SK-N-SH (cell line): ENCODE results near the gene IRAG1. TPM values are rescaled to one million over a fixed set of nuclear protein-coding genes. Genes with fewer than 3 reads are reported as not detected.

Experiments
- CTCF ChIA-PET: fragments of 300-600, 350-600 bp; formaldehyde crosslinking; extraction: SDS; loops from one replicate; lab custom pipeline; 2021; lab: Yijun Ruan, JAX
- POLR2A ChIA-PET: fragments of 350-600 bp; sonication (Branson Sonifier 250); formaldehyde crosslinking; extraction: SDS; loops from one replicate; lab custom pipeline; 2020; ENCODE audit warnings: antibody characterized with exemption, inconsistent platforms; lab: Yijun Ruan, JAX
- DNase-seq: peaks from one replicate; pipeline ENCODE4 v3.0.0; 2012
- H2AFZ ChIP-seq: fragments of 200-600 bp; sonication (generic); 2 replicates; pipeline ENCODE4 v1.8.1; 2016; ENCODE audit warnings: antibody characterized with exemption, mild to moderate bottlenecking, low read depth
- H3F3A ChIP-seq: fragments of 200-600 bp; sonication (generic); replicated peaks from 2 replicates; pipeline ENCODE3; 2016; ENCODE audit warnings: antibody characterized with exemption, mild to moderate bottlenecking; ENCODE audit not compliant: insufficient read depth
- H3K27ac ChIP-seq, 2 experiments: fragments of 200-500 bp in 1 of 2; fragments of 200-600 bp in 1 of 2; sonication (Bioruptor generic) in 1 of 2; sonication (generic), shearing (Covaris generic) in 1 of 2; 2 replicates each; pipeline versions ENCODE4 v1.5.1 to v1.6.1; 2014 to 2016; ENCODE audit warnings: low read depth in 2 of 2, inconsistent platforms in 1 of 2, low read length in 1 of 2, mild to moderate bottlenecking in 1 of 2, mixed read lengths in 1 of 2
- H3K27me3 ChIP-seq: fragments of 200-600 bp; sonication (generic), shearing (Covaris generic); 2 replicates; pipeline ENCODE4 v1.6.1; 2016; ENCODE audit warnings: mixed run types; ENCODE audit not compliant: insufficient read depth
- H3K36me3 ChIP-seq, 2 experiments: fragments of 200-500 bp in 1 of 2; fragments of 200-600 bp in 1 of 2; sonication (Bioruptor generic) in 1 of 2; sonication (generic) in 1 of 2; replicated peaks in 1 of 2; 2 replicates each; pipeline versions ENCODE3 to v1.5.1; 2014 to 2016; ENCODE audit warnings: low read length in 1 of 2, mild to moderate bottlenecking in 1 of 2; ENCODE audit not compliant: insufficient read depth in 2 of 2, control insufficient read depth in 1 of 2
- H3K4me1 ChIP-seq, 2 experiments: fragments of 200-500 bp in 1 of 2; fragments of 200-600 bp in 1 of 2; sonication (Bioruptor generic) in 1 of 2; sonication (generic), shearing (Covaris generic) in 1 of 2; 2 replicates each; pipeline versions ENCODE4 v1.5.1 to v1.6.1; 2014 to 2016; ENCODE audit warnings: low read depth in 1 of 2, low read length in 1 of 2, mixed run types in 1 of 2; ENCODE audit not compliant: insufficient read depth in 2 of 2, control insufficient read depth in 1 of 2
- H3K4me2 ChIP-seq: fragments of 200-600 bp; sonication (generic), shearing (Covaris generic); 2 replicates; pipeline ENCODE4 v1.6.1; 2017; ENCODE audit warnings: mixed run types
- H3K4me3 ChIP-seq, 2 experiments: fragments of 200-500 bp in 1 of 2; fragments of 200-600 bp in 1 of 2; sonication (Bioruptor generic) in 1 of 2; sonication (generic), shearing (Covaris generic) in 1 of 2; 2 replicates each; pipeline versions ENCODE4 v1.5.1 to v1.8.1; 2014 to 2016; ENCODE audit warnings: low read depth in 2 of 2, inconsistent platforms in 1 of 2, low read length in 1 of 2, mild to moderate bottlenecking in 1 of 2, mixed read lengths in 1 of 2, moderate library complexity in 1 of 2
- H3K79me2 ChIP-seq: fragments of 200-600 bp; sonication (generic); 2 replicates; pipeline ENCODE4 v1.8.1; 2017; ENCODE audit warnings: mild to moderate bottlenecking; ENCODE audit not compliant: insufficient read depth
- H3K9ac ChIP-seq: fragments of 200-600 bp; sonication (generic); 2 replicates; pipeline ENCODE4 v1.6.1; 2017; ENCODE audit warnings: mixed run types
- H3K9me2 ChIP-seq: fragments of 200-600 bp; sonication (generic); 2 replicates; pipeline ENCODE4 v1.6.1; 2017; ENCODE audit warnings: mixed run types
- H3K9me3 ChIP-seq: fragments of 200-600 bp; sonication (generic); 2 replicates; pipeline ENCODE4 v1.6.1; 2017; ENCODE audit warnings: mixed run types, mild to moderate bottlenecking, moderate library complexity
- H4K20me1 ChIP-seq: fragments of 200-600 bp; sonication (generic); 2 replicates; pipeline ENCODE4 v1.6.1; 2017; ENCODE audit warnings: mild to moderate bottlenecking, mixed run types; ENCODE audit not compliant: insufficient read depth
- EP300 ChIP-seq, 2 experiments: IDR thresholded peaks; 2 replicates each; pipeline versions ENCODE4 v1.4.0 to v1.6.1; 2012; ENCODE audit warnings: borderline replicate concordance in 1 of 2, low read depth in 1 of 2, low read length in 1 of 2
- FOSL2 ChIP-seq: IDR thresholded peaks from 2 replicates; pipeline ENCODE4 v1.4.0; 2012; ENCODE audit warnings: low read depth, mild to moderate bottlenecking, moderate library complexity, borderline replicate concordance
- FOXM1 ChIP-seq: IDR thresholded peaks from 2 replicates; pipeline ENCODE4 v1.4.0; 2012; ENCODE audit warnings: low read depth, mild to moderate bottlenecking
- JUND ChIP-seq: IDR thresholded peaks from 2 replicates; pipeline ENCODE4 v1.4.0; 2012
- MEF2A ChIP-seq: IDR thresholded peaks from 2 replicates; pipeline ENCODE4 v1.4.0; 2012; ENCODE audit warnings: low read depth, borderline replicate concordance
- POLR2AphosphoS5 ChIP-seq: IDR thresholded peaks from 2 replicates; pipeline ENCODE4 v1.6.1; 2012; ENCODE audit warnings: low read depth, low read length
- RAD21 ChIP-seq: IDR thresholded peaks from 2 replicates; pipeline ENCODE4 v1.6.1; 2012; ENCODE audit warnings: mild to moderate bottlenecking, low read length
- RXRA ChIP-seq: IDR thresholded peaks from 2 replicates; pipeline ENCODE4 v1.4.0; 2012; ENCODE audit warnings: low read depth, mild to moderate bottlenecking, borderline replicate concordance
- SIN3A ChIP-seq: IDR thresholded peaks from 2 replicates; pipeline ENCODE4 v1.6.1; 2012; ENCODE audit warnings: low read depth, mild to moderate bottlenecking, low read length, moderate library complexity, borderline replicate concordance
- TCF12 ChIP-seq: IDR thresholded peaks from 2 replicates; pipeline ENCODE4 v1.4.0; 2012
- WGBS: methylation state at CpG from one replicate; pipeline ENCODE4 v1.1.6; 2017; ENCODE audit warnings: low lambda C conversion rate; 5-methylcytosine and 5-hydroxymethylcytosine counted together
- polyA plus RNA-seq, 3 experiments: library from polyadenylated mRNA; depleted of rRNA; stranded (reverse); fragments of >200 nt; gene quantifications; 2 replicates each; pipeline ENCODE4 v1.2.3, GENCODE V29; 2012
- TF ChIP-seq, protein P1 (sequence below): IDR thresholded peaks from 2 replicates; pipeline ENCODE4 v1.4.0; 2012; ENCODE audit warnings: low read depth
- TF ChIP-seq, protein P2 (sequence below): fragments of 150-350 bp; IDR thresholded peaks from 2 replicates; pipeline ENCODE4 v1.6.1; 2016; ENCODE audit warnings: mild to moderate bottlenecking, low read depth, low read length
- TF ChIP-seq, protein P3 (sequence below): IDR thresholded peaks from 2 replicates; pipeline ENCODE4; 2012
- TF ChIP-seq, protein P4 (sequence below): IDR thresholded peaks from 2 replicates; pipeline ENCODE4 v1.6.1; 2012; ENCODE audit warnings: mild to moderate bottlenecking, low read depth, low read length, moderate library complexity

IRAG1 gene
- polyA plus RNA-seq, 1 of the 3 experiments (the other 2 are of a cell fraction), result 0.05 TPM

DNA sequence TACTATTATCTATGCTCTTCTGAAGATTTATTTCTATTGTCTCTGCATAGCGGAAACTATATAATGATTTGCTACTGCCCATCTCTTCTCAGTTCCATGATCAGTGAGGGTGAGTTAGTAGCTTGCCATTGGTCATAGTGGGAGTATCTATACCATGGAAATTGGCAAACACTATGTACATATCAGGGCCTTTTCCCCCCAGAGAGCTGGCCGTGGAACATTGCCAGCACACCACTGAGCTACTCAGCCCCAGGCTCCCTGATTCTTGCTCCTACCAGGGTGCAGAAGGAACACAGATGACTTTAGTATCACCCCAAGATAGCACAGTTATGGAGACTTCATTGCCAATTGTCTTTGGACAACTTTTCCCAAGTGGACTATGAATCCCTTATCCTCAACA lies 33.2 kb downstream of the IRAG1 start (continued):
- TF ChIP-seq, protein P1, sequence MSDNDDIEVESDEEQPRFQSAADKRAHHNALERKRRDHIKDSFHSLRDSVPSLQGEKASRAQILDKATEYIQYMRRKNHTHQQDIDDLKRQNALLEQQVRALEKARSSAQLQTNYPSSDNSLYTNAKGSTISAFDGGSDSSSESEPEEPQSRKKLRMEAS, result no peak
- TF ChIP-seq, protein P2, sequence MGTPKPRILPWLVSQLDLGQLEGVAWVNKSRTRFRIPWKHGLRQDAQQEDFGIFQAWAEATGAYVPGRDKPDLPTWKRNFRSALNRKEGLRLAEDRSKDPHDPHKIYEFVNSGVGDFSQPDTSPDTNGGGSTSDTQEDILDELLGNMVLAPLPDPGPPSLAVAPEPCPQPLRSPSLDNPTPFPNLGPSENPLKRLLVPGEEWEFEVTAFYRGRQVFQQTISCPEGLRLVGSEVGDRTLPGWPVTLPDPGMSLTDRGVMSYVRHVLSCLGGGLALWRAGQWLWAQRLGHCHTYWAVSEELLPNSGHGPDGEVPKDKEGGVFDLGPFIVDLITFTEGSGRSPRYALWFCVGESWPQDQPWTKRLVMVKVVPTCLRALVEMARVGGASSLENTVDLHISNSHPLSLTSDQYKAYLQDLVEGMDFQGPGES, result no peak

DNA sequence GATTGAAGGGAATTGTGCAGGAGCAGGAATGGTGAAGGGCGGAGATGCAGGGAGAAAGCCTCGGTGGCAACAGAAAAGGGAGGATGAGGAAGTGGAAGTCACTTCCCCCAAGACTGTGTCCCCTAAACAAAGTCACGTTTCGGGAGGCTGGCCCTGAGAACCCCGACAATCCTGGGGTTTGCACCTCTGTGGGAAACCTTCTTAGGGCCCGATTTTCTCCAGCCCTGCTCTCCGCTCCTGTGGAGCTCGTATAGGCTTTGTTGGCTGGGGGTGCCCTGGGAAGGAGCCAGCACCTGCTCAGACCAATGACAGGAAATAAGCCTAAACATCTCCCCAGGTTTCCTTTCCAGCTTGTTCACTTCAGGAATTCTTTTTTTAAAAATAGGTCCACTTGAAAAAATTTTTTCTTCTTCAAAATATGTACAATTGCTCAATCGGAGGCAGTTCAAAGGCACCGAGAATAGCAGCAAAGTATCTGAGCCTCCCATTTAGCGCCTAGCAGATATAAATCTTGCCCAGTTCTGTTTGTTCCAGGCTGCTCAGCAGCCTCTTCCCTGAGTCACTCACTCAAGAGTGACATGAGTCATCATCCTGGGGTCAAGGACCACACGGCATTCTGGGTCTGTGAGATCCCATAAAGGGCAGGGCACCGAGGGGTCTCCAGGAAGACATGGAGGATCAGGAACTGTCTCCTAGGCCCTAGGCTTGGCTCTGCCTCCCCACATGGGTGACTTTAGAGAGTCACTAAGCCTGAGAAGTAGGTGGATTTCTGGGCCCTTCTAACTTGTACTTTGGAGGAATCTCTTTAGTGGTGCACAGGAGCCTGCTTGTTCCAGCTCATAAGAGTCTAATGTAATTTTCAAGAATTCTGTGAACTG lies 34.0 kb downstream of the IRAG1 start:
- Histone ChIP-seq H3K4me1 (peaks cover 2 to 26% of the 10 kb centered on the region in 2 experiments; a peak in 3 of 4 replicates), H4K20me1 (no peaks in the 10 kb centered on the region), H3K4me2 (peak overlapping the region; percentile 29; the same call in 1 of the 2 replicates), H3K9me2 (no peaks in the 10 kb centered on the region), H2AFZ (peak overlapping the region; percentile 77), H3K9me3 (no peaks in the 10 kb centered on the region), H3F3A (peaks cover 12% of the 10 kb centered on the region), H3K4me3 (no peak overlapping the region), H3K36me3 (no peaks in the 10 kb centered on the region), H3K79me2 (no peaks in the 10 kb centered on the region), H3K27me3 (no peaks in the 10 kb centered on the region), H3K27ac (peak overlapping the region in 1 of 2 experiments; percentile 70; a peak in 2 of 4 replicates), H3K9ac (peak overlapping the region; percentile 11; the same call in 1 of the 2 replicates)
- ChIA-PET POLR2A (no interaction called here), CTCF (interaction anchor here (0.7 kb wide), 1 partner anchor 354 kb away, joined by 3 read pairs; the partner anchor contains the start of gene ADM)
- TF ChIP-seq RAD21 (no peak), TCF12 (peak; percentile 49; the same call in 1 of the 2 replicates), FOSL2 (peak; percentile 87), EP300 (IDR thresholded peaks at IDR 0.05; ENCODE audit: borderline replicate concordance in 1 of 2, low read depth in 1 of 2, low read length in 1 of 2) (peak in 1 of 2 experiments; percentile 53; a peak in 1 of 4 replicates), FOXM1 (no peak), RXRA (peak; percentile 47; the same call in 1 of the 2 replicates), MEF2A (0 out of 2 replicates have a peak, but pooled peaks have one; percentile 69), SIN3A (no peak), JUND (peak; percentile 68), POLR2AphosphoS5 (peak; percentile 32; the same call in 1 of the 2 replicates)
- TF ChIP-seq, protein P3, sequence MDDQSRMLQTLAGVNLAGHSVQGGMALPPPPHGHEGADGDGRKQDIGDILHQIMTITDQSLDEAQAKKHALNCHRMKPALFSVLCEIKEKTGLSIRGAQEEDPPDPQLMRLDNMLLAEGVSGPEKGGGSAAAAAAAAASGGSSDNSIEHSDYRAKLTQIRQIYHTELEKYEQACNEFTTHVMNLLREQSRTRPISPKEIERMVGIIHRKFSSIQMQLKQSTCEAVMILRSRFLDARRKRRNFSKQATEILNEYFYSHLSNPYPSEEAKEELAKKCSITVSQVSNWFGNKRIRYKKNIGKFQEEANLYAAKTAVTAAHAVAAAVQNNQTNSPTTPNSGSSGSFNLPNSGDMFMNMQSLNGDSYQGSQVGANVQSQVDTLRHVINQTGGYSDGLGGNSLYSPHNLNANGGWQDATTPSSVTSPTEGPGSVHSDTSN, result peak; percentile 73
- TF ChIP-seq, protein P1, result no peak
- TF ChIP-seq, protein P4, sequence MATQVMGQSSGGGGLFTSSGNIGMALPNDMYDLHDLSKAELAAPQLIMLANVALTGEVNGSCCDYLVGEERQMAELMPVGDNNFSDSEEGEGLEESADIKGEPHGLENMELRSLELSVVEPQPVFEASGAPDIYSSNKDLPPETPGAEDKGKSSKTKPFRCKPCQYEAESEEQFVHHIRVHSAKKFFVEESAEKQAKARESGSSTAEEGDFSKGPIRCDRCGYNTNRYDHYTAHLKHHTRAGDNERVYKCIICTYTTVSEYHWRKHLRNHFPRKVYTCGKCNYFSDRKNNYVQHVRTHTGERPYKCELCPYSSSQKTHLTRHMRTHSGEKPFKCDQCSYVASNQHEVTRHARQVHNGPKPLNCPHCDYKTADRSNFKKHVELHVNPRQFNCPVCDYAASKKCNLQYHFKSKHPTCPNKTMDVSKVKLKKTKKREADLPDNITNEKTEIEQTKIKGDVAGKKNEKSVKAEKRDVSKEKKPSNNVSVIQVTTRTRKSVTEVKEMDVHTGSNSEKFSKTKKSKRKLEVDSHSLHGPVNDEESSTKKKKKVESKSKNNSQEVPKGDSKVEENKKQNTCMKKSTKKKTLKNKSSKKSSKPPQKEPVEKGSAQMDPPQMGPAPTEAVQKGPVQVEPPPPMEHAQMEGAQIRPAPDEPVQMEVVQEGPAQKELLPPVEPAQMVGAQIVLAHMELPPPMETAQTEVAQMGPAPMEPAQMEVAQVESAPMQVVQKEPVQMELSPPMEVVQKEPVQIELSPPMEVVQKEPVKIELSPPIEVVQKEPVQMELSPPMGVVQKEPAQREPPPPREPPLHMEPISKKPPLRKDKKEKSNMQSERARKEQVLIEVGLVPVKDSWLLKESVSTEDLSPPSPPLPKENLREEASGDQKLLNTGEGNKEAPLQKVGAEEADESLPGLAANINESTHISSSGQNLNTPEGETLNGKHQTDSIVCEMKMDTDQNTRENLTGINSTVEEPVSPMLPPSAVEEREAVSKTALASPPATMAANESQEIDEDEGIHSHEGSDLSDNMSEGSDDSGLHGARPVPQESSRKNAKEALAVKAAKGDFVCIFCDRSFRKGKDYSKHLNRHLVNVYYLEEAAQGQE, result no peak
- DNase-seq, result no peak
- WGBS, result 58% methylated on average over 11 of the region's 13 CpGs
